Measurements from ENCODE around the gene SAMD9L.
"Not testable (repeated sequence)": the region's sequence is repeated elsewhere in the genome, so short reads cannot be mapped to it uniquely, and the experiment has no call there.

DNA sequence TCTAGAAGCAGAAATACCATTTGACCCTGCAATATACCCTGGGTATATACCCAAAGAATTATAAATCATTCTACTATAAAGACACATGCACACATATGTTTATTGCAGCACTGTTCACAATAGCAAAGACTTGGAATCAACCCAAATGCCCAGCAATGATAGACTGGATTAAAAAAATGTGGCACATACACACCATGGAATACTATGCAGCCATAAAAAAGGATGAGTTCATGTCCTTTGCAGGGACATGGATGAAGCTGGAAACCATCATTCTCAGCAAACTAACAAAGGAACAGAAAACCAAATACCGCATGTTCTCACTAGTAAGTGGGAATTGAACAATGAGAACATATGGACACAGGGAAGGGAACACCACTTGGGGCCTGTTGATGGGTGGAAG, 21.2 kb downstream of the SAMD9L start:
- TF ChIP-seq, protein P1, sequence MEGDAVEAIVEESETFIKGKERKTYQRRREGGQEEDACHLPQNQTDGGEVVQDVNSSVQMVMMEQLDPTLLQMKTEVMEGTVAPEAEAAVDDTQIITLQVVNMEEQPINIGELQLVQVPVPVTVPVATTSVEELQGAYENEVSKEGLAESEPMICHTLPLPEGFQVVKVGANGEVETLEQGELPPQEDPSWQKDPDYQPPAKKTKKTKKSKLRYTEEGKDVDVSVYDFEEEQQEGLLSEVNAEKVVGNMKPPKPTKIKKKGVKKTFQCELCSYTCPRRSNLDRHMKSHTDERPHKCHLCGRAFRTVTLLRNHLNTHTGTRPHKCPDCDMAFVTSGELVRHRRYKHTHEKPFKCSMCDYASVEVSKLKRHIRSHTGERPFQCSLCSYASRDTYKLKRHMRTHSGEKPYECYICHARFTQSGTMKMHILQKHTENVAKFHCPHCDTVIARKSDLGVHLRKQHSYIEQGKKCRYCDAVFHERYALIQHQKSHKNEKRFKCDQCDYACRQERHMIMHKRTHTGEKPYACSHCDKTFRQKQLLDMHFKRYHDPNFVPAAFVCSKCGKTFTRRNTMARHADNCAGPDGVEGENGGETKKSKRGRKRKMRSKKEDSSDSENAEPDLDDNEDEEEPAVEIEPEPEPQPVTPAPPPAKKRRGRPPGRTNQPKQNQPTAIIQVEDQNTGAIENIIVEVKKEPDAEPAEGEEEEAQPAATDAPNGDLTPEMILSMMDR (IDR thresholded peaks at IDR 0.05), result not testable (repeated sequence)
- TF ChIP-seq ZFX (IDR thresholded peaks at IDR 0.05; ENCODE audit: borderline replicate concordance), result not testable (repeated sequence)

Measured in 22Rv1 (cell line).